Fibroblast of lung (primary cell): ENCODE data around the gene TERC. TPM values are rescaled to one million over a fixed set of nuclear protein-coding genes. Genes with fewer than 3 reads are reported as not detected.
A peak's percentile ranks its signal among the peaks of the same experiment; 100 is the strongest.

Source experiments
- DNase-seq, 2 donors: peaks; one replicate each; pipeline versions ENCODE4 v3.0.0 to v3.0.0-alpha.2; 2010; ENCODE audit warnings: low read depth in 2 of 2
- H2AFZ ChIP-seq: 2 replicates; pipeline ENCODE4 v1.5.1; 2012; ENCODE audit warnings: low read length, control low read depth, inconsistent platforms
- H3K27ac ChIP-seq: 2 replicates; pipeline ENCODE4 v1.5.1; 2011; ENCODE audit warnings: low read length, control low read depth; ENCODE audit not compliant: insufficient read depth
- H3K27me3 ChIP-seq: 2 replicates; pipeline ENCODE4 v1.5.1; 2011; ENCODE audit warnings: mild to moderate bottlenecking, low read length; ENCODE audit not compliant: control insufficient read depth, insufficient read depth
- H3K36me3 ChIP-seq: 2 replicates; pipeline ENCODE4 v1.5.1; 2011; ENCODE audit warnings: low read length; ENCODE audit not compliant: control insufficient read depth, insufficient read depth
- H3K4me1 ChIP-seq: 2 replicates; pipeline ENCODE4 v1.5.1; 2011; ENCODE audit warnings: low read length; ENCODE audit not compliant: control insufficient read depth, insufficient read depth; ENCODE audit errors: extremely low read depth
- H3K4me2 ChIP-seq: 2 replicates; pipeline ENCODE4 v1.5.1; 2011; ENCODE audit warnings: low read length, control low read depth; ENCODE audit not compliant: insufficient read depth; ENCODE audit errors: extremely low read depth
- H3K4me3 ChIP-seq, 4 experiments: fragments of 200-600 bp in 1 of 4; sonication (generic) in 1 of 4; replicated peaks in 1 of 4; 2 replicates each; pipeline ENCODE4 v1.5.1; 2011 to 2016; ENCODE audit warnings: low read length in 4 of 4, low read depth in 3 of 4, mild to moderate bottlenecking in 3 of 4, control low read depth in 2 of 4, inconsistent platforms in 1 of 4, mixed read lengths in 1 of 4; ENCODE audit not compliant: insufficient read depth in 1 of 4; ENCODE audit errors: control extremely low read depth in 1 of 4
- H3K79me2 ChIP-seq: 2 replicates; pipeline ENCODE4 v1.5.1; 2012; ENCODE audit warnings: mild to moderate bottlenecking, low read length, inconsistent platforms; ENCODE audit not compliant: control insufficient read depth, insufficient read depth
- H3K9ac ChIP-seq: 2 replicates; pipeline ENCODE4 v1.5.1; 2011; ENCODE audit warnings: mild to moderate bottlenecking, low read length, control low read depth; ENCODE audit not compliant: insufficient read depth
- H3K9me3 ChIP-seq: 2 replicates; pipeline ENCODE4 v1.5.1; 2012; ENCODE audit warnings: low read depth, low read length; ENCODE audit not compliant: control insufficient read depth, insufficient read depth
- H4K20me1 ChIP-seq: 2 replicates; pipeline ENCODE4 v1.5.1; 2011; ENCODE audit warnings: low read length; ENCODE audit not compliant: control insufficient read depth, insufficient read depth; ENCODE audit errors: extremely low read depth
- EZH2 ChIP-seq: IDR thresholded peaks from 2 replicates; pipeline ENCODE4 v1.5.1; 2012; ENCODE audit warnings: low read length, control low read depth, mild to moderate bottlenecking; ENCODE audit errors: missing control alignments
- polyA plus RNA-seq, 2 donors: library from polyadenylated mRNA; depleted of rRNA in 1 of 2; stranded (reverse) in 1 of 2; unstranded in 1 of 2; fragments of >200 nt; gene quantifications; 2 replicates each; pipeline ENCODE4 v1.2.1, GENCODE V29; 2011 to 2012; ENCODE audit warnings: missing spikeins in 1 of 2
- total RNA-seq: library from RNA; depleted of rRNA; stranded (reverse); fragments of >200 nt; gene quantifications from 2 replicates; pipeline ENCODE4 v1.2.1, GENCODE V29; 2014
- TF ChIP-seq, protein P1 (sequence below), 2 donors: IDR thresholded peaks in 1 of 2; conservative IDR thresholded peaks in 1 of 2; 1 replicate in 1 of 2; 2 replicates in 1 of 2; pipeline ENCODE4 v1.5.1; 2011 to 2012; ENCODE audit warnings: low read length in 2 of 2, control low read depth in 1 of 2, inconsistent platforms in 1 of 2, low read depth in 1 of 2, mild to moderate bottlenecking in 1 of 2

Gene TERC
- total and polyA plus RNA-seq, 2 donors (not counting 1 experiment from before 2014, with no cell fraction given), result 0.39 to 457 TPM

DNA sequence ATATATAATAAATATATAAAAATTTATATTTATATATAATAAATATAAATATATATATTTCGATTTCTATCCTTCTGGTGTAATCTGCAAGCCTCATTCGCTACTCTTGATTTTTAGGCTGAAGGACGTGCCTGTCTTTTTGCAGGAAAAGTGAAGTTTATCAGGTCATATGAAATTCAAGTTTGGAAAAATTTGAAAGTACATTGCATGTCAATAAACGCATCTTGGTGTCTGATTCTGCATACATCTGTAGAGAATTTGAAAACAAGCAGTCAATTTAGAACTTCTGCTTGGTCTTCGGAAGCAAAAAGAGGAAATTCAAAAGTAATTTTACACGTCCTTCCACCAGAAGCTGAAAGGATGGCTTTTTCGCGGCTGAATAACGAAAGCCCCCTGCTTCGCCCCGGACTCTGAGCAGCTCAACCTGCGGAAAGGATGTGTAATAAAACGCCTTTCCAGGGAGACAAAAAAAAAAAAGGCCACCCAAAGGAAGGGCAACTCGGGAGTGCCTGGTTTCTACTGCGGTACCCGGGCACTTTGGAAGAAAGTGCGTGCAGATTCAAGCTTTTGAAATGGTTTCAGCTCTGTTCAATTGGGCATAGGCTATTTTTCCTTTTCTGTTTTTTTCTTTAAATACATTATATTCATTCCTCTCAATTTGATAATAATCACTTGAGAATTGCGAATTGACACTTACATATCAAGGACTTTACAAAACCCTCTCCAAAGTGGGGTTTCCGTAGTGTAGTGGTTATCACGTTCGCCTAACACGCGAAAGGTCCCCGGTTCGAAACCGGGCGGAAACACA is 6.8 kb upstream of the TERC start:
- H3K27ac ChIP-seq, result peak overlapping the region; percentile 99
- H4K20me1 ChIP-seq, result no peaks in the 10 kb centered on the region
- H3K4me1 ChIP-seq, result peaks cover 5% of the 10 kb centered on the region
- H3K79me2 ChIP-seq, result peaks cover 25% of the 10 kb centered on the region
- no peaks in the 10 kb centered on the region for H3K9me3 ChIP-seq
- TF ChIP-seq, protein P1, sequence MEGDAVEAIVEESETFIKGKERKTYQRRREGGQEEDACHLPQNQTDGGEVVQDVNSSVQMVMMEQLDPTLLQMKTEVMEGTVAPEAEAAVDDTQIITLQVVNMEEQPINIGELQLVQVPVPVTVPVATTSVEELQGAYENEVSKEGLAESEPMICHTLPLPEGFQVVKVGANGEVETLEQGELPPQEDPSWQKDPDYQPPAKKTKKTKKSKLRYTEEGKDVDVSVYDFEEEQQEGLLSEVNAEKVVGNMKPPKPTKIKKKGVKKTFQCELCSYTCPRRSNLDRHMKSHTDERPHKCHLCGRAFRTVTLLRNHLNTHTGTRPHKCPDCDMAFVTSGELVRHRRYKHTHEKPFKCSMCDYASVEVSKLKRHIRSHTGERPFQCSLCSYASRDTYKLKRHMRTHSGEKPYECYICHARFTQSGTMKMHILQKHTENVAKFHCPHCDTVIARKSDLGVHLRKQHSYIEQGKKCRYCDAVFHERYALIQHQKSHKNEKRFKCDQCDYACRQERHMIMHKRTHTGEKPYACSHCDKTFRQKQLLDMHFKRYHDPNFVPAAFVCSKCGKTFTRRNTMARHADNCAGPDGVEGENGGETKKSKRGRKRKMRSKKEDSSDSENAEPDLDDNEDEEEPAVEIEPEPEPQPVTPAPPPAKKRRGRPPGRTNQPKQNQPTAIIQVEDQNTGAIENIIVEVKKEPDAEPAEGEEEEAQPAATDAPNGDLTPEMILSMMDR (conservative IDR thresholded peaks at IDR 0.05 in 1 of 2, IDR thresholded peaks at IDR 0.05 in 1 of 2; ENCODE audit: low read depth in 1 of 2, low read length in 2 of 2), result no peak
- no peak for TF ChIP-seq EZH2
- peak overlapping the region; percentile 96 for H2AFZ ChIP-seq
- H3K4me2 ChIP-seq, result peak overlapping the region; percentile 90
- H3K27me3 ChIP-seq, result no peaks in the 10 kb centered on the region
- peak; percentile 65 to 89 for DNase-seq
- no peaks in the 10 kb centered on the region for H3K36me3 ChIP-seq
- H3K4me3 ChIP-seq, result peak overlapping the region; percentile 64 to 97 (median 88)
- H3K9ac ChIP-seq, result peak overlapping the region; percentile 54

DNA sequence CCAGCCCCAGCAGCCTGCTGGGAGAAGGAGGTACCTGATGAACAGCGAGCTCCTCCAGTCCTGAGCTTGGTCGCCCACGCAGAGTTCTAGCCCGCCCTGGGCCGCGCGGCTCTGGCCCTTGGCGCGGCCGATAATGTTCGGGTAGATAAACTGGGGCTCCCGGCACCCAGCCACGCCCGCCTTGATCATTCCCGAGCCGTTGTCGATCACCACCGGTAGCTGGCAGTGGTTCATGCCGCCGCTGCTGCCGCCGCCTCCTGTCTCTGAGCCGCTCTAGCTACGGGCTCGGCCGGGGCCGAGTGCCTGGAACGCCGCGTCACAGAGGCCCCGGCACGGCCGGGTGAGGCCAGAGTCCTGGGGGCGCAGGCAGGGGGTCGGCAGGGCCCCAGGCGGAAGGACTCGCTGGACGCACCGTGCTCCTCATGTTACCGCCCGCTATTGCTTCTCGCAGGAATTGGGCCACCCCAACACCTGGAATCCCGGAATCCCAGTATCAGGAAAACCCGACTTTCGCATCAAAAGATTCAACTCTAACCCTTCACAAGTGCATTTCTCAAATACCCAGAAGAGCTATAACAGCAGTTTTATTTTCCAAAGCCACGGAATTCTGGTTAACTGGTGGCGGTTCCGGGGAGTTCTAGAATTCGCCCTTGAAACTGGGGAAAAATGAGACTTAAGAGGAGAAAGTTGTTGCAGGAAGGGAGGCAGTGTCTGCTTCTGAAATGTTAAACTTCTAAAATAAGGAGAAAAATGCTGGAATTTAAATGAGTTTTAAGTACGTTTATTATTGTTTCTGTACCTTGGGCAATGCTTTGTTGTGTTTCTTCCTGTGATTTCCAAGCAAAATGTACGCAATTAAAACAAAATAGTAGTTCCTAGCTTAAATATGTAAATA is 4.7 kb upstream of the TERC start, which contains the start of gene ACTRT3:
Gene ACTRT3 (minus strand): TSS at position 275 of the 895 bp plus-strand sequence. CDS start 41 bp downstream, at position 234.
- peak; percentile 61 to 81 for DNase-seq
- Histone ChIP-seq H3K4me2 (peak within 1 kb of the TSS; percentile 67), H3K27ac (peak within 1 kb of the TSS; percentile 56), H2AFZ (peak within 1 kb of the TSS; percentile 90), H3K79me2 (peaks cover 11% of the 10 kb centered on the region), H3K36me3 (no peaks in the 10 kb centered on the region), H3K9ac (peak within 1 kb of the TSS; percentile 73), H3K27me3 (no peaks in the 10 kb centered on the region), H3K4me3 (peak within 1 kb of the TSS; percentile 58 to 98 (median 74)), H3K9me3 (no peaks in the 10 kb centered on the region), H4K20me1 (no peaks in the 10 kb centered on the region), H3K4me1 (peaks cover 5% of the 10 kb centered on the region)
- TF ChIP-seq EZH2, result no peak
- TF ChIP-seq, protein P1 (conservative IDR thresholded peaks at IDR 0.05 in 1 of 2, IDR thresholded peaks at IDR 0.05 in 1 of 2; ENCODE audit: low read depth in 1 of 2, low read length in 2 of 2), result no peak

DNA sequence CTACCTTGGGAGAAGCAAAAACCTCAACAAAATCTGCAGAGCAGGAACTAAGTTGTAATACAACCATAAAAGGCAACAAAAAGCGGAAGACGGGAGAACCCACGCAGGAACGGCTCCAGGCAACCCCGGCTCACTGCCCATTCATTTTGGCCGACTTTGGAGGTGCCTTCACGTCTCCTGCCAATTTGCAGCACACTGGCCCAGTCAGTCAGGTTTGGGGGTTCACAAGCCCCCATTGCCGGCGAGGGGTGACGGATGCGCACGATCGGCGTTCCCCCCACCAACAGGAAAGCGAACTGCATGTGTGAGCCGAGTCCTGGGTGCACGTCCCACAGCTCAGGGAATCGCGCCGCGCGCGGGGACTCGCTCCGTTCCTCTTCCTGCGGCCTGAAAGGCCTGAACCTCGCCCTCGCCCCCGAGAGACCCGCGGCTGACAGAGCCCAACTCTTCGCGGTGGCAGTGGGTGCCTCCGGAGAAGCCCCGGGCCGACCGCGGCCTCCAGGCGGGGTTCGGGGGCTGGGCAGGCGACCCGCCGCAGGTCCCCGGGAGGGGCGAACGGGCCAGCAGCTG is 463 bp downstream of the TERC start:
- no peaks in the 10 kb centered on the region for H3K4me1 ChIP-seq
- no peaks in the 10 kb centered on the region for H3K27me3 ChIP-seq
- peak overlapping the region; percentile 75 for H2AFZ ChIP-seq
- no peaks in the 10 kb centered on the region for H3K79me2 ChIP-seq
- no peaks in the 10 kb centered on the region for H4K20me1 ChIP-seq
- DNase-seq, result peak; percentile 68 to 69
- H3K36me3 ChIP-seq, result no peaks in the 10 kb centered on the region
- H3K9ac ChIP-seq, result peak overlapping the region; percentile 79
- H3K27ac ChIP-seq, result peak overlapping the region; percentile 66
- TF ChIP-seq EZH2, result no peak
- TF ChIP-seq, protein P1 (conservative IDR thresholded peaks at IDR 0.05 in 1 of 2, IDR thresholded peaks at IDR 0.05 in 1 of 2; ENCODE audit: low read depth in 1 of 2, low read length in 2 of 2), result no peak
- H3K4me2 ChIP-seq, result peak overlapping the region; percentile 72
- peak overlapping the region; percentile 55 to 81 (median 80) for H3K4me3 ChIP-seq
- H3K9me3 ChIP-seq, result no peaks in the 10 kb centered on the region
